GM18873 (cell line): Measurements from ENCODE around the gene ARHGEF25.
"Not testable (repeated sequence)": the region's sequence is repeated elsewhere in the genome, so short reads cannot be mapped to it uniquely, and the experiment has no call there.

Experiments used
- ATAC-seq: cut with Tn5 transposase; IDR thresholded peaks from one replicate; pipeline ENCODE4 v1.9.1; 2021; ENCODE audit warnings: mild to moderate bottlenecking, moderate library complexity, moderate number of reproducible peaks; ENCODE audit not compliant: unreplicated experiment, low FRiP score

Gene ARHGEF25

DNA sequence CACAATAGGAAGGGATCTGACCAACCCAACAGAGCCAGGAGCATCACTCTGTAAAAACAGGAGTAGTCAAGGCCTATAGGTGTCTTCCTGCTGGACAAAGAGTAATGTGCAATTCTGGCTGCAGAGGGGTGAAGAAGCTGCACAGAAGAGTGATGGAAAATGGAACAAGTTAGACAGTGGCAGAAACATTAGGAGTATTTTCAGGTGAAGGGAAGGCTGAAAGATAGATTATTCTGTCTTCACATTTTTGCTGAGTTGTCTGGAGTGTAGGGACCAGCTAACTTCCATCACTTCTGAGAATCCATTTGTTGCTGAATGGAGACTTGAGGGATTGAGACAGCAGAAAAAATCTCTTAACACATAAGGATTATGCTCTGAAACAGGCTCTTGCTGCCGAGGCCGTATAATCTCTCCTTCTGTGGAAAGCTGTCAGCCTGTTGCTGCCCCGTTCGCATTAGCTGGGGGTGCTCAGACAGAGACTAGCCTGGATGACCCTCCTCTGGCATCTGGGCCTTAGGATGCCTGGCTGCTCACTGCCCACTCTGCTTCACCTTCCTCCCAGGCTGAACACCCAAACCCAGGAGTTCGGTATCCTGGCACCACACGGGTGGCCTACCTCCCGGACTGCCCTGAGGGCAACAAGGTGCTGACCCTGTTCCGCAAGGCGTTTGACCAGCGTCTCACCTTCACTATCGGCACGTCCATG is 3.1 kb upstream of the ARHGEF25 start:
- ATAC-seq, result no peak

DNA sequence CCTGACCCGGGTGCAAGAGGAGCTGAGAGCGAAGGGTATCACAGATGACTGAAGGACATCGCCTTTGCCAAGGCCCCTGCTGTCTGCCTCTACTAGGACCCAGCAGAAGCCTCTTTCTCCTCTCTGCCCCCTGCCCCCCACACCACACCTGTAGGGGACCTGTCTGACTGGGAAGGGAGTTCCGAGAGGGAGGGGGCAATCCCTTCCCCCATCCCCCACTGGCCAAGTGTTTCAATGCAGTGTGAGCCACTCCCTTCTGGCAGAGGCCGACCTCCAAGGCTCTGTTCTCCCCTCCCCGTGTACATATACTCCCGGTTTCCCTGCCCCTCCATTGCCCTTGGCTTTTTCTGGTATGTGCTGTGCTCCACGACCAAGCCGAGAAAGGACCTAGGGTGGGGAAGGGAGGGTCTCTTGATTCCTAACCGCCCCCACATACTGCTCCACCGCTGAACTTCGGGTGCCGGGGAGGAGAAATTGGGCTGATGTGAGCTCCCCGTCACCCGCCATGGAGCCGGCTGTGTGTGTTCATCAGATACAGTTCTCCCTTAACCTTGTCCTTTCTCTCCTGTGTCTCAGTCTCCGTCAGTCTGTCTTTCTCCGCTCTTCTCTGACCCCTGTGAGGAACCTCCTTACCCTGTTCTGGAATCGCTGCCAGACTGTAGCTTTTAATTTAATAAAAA is 2.0 kb upstream of the ARHGEF25 start:
- no peak for ATAC-seq

DNA sequence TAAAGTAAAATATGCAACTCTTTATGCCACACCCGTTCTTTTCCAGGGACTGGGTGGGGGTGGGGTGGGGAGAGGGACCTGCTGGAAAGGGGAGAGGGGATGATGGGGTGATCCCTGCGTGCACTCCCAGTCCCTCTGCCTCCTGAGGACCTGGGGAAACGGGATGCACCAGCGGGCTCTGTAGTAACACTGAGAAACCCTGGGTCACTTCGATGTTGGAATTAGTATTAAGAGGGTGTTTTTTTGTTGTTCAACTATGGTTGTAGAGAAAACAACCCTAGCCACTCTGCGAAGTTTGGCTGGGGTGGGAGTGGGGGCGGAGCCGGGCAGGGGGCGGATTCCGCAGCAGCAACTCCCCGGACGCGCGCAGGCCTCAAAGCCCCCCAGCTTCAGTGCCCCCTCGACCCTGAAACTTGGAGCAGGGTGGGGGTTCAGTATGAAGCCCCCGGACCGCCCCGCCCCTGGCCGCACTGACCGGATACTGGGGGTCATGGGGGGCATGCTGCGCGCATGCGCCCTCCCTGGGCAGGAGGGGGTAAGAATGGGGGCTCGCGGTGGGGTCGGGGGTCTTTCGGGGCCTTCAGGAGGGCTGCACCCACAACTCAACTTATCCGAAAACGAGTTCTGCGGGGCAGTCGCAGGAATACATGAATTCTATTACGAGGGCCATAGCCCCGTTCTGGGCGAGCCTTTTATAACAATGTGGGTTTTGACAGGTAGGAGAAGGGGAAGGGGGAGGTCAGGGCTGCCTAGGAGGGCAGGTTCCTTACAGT is 1.3 kb upstream of the ARHGEF25 start:
- ATAC-seq, result no peak

DNA sequence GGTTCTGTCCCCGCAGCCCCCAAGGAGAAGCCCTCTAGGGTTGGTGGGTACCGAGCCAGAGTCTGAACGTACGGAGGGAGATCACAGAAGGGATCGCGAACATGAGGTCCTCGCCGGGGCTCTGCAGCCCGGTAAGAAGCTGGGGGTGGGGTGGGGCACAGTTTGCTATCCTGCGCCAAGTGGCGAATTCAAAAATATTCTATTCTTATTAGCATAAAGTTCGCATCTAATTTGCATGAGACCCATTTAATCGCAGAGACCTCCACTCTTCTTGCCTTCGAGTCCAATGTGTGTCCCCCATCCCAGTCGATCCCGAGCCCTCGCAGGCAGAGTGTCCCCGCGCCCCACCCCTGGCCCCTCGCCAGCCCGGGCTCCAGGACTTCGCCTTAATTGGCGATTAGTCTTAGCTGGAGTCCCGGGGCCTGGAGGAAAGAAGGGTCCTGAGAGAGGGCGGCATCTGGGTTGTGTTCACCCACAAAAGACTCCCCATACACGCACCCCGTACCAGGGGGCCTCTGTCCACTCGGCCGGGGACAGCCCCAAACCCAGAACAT is 604 bp upstream of the ARHGEF25 start:
- no peak for ATAC-seq

DNA sequence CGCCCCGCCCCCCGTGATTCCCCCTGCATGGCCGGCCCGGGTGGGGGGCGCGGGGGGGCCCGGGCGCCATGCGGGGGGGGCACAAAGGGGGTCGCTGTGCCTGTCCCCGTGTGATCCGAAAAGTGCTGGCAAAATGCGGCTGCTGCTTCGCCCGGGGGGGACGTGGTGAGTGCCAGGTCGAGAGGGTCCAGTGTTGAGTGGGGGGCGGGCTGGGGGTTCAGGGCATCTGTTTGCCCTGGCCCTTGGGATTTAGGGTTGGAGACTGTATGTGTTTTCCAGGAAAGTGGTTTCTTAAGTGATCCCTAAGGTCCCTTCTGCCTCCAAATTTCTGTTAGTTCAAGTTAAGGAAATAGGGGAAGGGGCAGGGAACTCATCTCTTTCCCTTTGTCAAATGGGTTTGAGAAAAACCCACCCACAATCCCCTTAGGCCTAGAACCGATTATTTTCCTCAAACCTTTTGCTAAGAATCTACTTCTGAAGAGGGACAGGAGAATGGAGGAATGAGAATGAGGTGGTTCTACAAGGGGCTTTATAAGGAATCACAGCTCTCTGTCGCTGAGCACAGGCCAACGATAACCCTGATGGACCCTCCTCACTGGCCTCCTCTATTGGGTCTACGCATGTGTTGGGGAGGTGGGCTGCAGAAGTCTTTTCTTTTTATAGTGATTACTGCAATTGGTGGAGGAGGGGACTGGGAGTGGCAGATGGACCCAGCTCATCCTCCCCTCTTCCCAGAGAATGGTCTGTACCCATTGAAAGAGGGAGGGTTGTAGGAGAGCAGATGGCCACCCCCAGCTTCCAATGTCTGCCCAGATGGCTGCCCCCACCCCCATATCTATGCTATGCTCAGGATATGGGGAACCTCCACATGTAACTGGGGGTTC is 834 bp downstream of the ARHGEF25 start:
- ATAC-seq, result no peak

DNA sequence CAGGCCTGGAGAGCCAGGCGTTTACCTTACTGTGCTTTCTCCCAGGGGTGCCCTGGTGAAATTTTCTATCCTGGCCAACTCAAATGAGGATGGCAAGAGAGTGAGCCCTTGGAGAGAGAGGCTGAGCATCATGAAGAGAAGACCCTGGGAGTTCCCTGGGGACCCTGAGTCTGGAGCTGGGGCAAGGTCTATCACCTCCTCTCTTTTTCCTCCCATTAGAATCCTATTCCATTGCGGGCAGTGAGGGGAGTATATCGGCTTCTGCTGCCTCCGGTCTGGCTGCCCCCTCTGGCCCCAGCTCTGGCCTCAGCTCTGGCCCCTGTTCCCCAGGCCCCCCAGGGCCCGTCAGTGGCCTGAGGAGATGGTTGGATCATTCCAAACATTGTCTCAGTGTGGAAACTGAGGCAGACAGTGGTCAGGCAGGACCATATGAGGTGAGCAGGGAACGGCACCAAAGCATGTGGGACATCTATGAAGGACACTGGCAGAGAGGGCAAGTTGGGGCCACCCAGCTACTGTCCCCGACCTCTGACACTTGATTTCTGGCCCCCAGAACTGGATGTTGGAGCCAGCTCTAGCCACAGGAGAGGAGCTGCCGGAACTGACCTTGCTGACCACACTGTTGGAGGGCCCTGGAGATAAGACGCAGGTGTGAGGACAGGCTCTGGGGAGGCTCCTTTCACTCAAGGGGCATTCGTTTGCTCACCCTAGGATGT is 1.6 kb downstream of the ARHGEF25 start:
- ATAC-seq, result no peak

DNA sequence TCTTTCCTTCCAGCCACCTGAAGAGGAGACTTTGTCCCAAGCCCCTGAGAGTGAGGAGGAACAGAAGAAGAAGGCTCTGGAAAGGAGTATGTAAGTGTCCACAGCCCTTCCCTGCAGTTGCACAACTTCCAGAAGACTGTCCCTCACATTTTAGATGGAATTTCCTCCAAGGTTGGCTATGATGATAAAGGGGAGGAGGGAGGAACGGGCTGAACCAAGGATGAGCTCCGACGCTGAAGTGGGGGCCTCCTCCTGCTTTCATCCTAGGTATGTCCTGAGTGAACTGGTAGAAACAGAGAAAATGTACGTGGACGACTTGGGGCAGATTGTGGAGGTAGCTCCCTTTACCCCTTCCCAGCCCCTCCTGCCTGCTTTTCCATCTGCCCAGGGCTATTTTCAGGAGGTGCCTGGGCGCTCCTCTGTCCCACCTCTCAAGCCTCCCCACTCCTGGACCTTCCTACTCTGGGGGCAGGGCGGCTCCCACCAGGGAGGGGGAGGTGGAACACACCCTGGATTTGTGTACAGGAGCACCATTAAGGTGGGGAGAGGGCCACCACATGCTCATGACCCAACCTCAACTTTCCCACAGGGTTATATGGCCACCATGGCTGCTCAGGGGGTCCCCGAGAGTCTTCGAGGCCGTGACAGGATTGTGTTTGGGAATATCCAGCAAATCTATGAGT is 2.3 kb downstream of the ARHGEF25 start:
- no peak for ATAC-seq

DNA sequence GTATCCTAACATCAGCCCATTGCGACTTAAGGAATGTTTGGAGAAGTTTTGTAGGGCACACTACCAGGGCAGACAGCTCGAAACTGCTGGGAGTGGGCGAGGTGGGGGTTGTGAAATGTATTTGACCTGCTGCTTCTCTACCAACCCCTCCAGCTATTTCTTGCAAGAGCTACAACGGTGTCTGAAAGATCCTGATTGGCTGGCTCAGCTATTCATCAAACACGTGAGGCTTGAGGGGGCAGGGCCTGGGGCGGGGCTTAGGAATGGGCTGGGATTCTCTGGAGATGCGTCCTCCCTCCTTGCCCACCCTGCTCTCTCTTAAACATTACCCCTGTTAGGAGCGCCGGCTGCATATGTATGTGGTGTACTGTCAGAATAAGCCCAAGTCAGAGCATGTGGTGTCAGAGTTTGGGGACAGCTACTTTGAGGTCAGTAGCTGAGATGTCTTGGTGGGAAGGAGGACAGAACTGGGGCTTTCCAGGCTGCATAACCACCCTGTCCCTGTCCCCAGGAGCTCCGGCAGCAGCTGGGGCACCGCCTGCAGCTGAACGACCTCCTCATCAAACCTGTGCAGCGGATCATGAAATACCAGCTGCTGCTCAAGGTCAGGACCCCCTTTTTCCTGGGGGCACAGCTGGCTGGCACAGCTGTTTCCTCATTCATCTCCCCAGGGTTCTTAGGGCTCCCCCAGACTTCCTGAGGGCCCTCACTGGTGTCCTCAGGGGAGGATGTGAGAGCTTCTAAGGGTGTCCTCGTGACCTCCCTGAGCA is 3.1 kb downstream of the ARHGEF25 start:
- peak; percentile 63 for ATAC-seq

DNA sequence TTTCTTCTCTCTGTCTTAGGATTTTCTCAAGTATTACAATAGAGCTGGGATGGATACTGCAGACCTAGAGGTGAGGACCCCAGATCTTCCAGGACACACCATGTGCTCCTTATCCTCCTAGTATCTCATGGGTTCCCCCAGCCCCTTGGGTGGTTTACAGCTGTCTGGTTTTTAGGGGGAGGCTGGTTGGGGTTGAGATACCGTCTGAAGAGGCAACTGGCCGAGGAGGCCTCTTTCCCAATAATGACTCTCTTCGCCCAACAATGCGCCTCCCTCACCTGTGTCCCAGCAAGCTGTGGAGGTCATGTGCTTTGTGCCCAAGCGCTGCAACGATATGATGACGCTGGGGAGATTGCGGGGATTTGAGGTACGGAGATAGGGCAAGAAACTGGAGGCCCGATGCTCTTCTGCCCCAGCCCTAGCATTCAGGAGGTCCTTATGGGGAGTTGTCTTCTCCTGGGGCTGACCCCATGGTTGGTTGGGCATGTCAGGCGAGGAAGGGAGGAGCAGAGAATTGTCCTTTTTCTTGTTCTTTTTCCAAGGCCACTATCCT is 3.8 kb downstream of the ARHGEF25 start:
- no peak for ATAC-seq

DNA sequence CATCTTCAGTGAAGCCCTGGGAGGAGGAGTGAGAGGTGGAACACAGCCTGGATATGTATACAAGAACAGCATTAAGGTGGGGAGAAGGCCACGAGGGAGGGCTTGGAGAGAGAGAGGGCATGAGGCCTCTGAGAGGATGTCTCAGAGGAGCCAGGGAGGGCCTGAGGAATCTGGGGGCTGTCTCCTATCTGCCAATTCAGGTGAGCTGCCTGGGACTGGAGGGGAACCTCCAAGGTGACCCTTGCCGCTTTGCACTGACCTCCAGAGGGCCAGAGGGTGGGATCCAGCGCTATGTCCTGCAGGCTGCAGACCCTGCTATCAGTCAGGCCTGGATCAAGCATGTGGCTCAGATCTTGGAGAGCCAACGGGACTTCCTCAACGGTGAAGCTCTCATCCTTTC is 4.4 kb downstream of the ARHGEF25 start:
- no peak for ATAC-seq

DNA sequence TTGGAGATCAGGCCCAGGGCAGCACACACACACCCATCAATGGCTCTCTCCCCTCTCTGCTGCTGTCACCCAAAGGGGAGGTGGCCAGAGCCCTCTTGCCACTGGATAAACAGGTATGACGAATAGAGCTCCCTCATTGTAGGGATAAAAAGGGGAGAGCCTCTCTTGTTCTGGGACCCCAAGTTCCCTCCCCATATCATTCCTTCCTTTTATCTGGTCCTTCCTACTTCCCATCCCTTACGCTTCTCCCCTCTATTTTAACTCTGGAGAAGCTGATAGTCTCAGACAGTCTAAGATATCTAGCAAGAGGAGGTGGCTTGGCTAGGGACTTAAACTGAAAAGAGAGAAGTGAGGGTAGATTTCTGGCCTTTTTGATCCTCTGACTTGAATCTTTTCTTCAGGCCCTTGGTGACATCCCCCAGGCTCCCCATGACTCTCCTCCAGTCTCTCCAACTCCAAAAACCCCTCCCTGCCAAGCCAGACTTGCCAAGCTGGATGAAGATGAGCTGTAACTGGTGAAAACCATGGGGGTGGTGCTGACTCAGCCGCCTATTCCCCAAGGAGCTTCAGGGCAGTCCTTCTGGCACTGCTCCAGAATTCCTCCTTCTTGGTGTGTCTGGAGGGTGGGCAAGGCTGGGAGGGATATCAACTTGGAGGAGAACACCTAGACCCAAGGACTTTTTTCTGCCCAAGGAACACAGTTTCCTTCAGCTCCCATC is 5.3 kb downstream of the ARHGEF25 start:
- ATAC-seq, result no peak

DNA sequence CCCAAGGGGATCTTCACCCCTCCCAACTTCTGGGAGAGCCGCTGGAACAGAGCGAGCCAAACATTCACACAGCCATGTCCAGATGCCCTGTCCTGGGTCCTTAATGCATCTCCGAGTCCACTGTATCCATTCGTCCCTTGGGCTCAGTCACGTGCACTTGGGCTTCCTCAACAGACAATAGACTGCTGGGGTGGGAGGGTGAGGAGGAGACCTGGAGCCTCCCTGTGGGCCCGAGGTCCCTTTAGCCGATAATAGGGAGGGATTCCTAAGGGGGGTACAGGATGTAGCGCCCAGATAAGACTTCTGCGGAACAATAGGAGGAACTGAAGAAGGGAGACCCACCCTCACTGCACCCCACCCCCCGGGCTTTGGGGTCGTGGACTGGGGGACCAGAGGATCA is 6.7 kb downstream of the ARHGEF25 start:
- ATAC-seq, result no peak

DNA sequence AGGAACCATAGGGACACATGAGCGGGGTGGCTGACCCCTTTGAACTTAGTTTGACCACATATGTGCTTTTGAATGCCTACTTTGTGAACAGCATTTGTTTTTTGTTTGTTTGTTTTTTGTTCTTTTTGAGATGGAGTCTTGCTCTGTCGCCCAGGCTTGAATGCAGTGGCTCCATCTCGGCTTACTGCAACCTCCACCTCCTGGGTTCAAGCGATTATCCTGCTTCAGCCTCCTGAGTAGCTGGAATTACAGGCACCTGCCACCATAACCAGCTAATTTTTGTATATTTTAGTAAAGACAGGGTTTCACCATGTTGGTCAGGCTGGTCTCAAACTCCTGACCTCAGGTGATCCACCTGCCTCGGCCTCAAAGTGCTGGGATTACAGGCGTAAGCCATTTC is 7.2 kb downstream of the ARHGEF25 start:
- not testable (repeated sequence) for ATAC-seq

DNA sequence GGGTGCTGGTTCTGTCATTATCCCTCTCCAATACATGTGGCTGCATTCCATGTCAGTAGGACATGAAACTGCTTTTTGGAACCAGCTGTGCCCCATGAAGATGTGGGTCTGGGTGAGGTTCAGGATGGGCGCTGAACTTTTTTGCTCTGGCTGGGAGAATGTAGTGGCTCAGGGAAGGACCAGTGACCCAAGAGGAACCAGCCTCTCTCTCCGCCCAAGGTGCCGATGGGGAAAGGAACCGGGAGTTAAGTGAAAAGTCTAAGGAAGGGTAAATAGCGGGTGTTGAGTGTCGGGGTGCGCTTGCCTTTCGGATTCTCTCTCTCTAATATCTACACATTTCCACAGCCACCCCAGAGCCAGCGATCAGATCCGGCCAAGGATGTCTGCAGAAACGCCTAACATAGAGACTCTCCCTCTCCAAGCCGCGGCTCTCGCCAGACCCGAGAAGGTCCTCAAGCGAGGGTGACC is 7.8 kb downstream of the ARHGEF25 start:
- no peak for ATAC-seq

DNA sequence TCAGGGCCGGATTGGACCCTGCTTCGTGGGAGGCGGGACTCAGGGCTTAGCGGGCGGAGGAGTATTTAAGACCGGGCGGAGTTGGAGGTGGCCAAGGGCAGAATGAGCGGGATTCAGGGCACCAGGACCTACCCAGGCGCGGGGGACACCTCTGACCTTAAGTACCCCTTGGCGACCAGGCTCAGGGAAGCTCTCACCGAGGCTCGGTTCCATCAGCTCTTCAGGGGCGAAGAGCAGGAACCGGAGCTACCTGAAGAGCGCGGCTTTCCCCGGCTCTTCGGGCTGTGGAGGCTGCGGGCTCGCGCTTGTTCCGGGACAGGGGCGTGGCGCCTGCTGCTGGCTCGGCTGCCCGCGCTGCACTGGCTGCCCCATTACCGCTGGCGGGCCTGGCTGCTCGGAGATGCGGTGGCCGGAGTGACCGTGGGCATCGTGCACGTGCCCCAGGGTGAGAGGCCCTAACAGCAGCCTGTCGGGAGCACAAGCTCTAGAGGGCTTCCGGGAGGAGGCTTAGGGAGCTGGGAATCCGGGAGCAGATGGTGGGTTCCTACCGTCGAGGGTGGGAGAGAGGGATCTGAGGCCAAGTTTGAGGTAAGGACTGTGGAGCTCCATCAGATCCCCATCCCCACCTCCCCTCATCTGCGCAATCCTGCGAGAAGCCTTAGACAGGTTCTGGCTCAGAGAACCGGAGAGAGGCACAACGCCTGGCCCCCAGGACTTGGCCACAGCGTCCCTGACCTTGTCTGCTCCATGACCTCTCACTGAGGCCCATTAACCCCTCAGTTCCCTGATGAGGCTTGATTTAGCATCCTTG is 8.4 kb downstream of the ARHGEF25 start:
- ATAC-seq, result no peak

DNA sequence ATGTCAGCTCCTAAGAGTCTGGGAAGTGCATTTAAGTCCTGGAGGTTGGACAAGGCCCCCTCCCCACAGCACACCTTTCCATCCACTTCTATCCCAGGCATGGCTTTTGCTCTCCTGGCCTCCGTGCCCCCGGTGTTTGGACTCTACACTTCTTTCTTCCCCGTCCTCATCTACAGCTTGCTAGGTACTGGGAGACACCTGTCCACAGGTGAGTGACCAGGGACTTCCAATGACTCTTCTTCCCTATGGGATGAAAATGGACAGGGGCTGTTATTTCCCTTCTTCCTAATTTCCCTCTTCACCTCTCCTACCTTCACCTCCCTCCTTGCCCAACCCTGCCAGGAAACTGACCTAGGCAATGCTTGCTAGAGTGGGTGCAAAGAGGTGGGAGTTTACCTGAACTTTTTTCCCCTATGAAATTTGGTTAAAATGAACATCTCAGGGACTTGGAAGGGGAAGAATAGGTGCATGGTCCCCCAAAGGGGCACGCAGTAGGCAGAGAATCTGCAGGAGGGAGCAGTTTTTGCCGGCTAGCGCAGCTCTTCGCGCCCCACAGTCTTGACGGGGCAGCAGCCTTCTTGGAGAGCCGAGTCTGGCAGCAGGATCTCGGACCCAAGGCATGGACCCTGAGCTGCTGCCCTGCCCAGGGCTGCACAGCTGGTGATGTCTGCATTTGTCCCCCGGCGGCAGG is 9.2 kb downstream of the ARHGEF25 start:
- no peak for ATAC-seq
